ENCODE measurements around the gene BCR.
"Not testable (repeated sequence)": the region's sequence is repeated elsewhere in the genome, so short reads cannot be mapped to it uniquely, and the experiment has no call there.

The BCR gene

DNA sequence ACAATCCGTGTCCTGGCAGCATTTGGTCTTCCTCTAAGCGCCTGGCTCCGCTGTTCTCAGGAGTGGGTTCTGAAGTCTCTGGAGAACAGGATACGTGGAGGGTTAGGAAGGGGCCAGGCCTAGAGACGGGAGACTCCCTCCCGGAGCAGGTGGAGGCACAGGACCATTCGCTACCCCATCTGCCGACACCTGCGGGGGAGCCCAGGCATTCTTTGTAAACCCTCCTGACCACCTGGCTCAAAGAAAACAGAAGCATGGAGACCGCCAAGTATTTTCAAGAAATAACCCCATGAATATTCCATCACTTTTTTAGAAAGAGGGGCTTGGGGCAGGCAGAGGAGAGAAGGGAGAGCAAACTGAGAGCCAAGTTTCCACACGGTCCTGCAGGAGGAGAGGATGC is 136.3 kb downstream of the BCR start:
- DNase-seq (ENCODE audit: low read depth in 2 of 2), result not testable (repeated sequence)

DNA sequence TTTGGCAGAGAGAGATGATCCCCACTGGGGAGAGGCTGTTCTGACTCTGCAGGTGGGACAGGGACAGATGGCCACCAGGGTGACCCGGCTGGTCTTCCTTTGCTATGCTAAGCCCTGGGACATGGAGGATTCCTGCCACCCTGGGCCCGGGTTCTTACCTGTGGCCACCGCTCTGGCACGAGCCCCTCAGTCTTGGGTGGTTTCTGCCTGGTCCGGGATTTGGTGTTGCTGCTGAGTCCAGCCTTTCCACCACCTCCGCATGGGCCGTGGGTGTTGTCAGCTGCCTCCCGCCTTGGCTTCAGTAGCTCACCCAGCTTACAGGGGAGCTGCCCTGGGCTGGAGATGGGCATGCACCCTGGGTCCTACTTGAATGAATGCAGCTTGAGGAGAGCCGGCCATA is 138.0 kb downstream of the BCR start:
- DNase-seq (ENCODE audit: low read depth in 2 of 2), result not testable (repeated sequence)

DNA sequence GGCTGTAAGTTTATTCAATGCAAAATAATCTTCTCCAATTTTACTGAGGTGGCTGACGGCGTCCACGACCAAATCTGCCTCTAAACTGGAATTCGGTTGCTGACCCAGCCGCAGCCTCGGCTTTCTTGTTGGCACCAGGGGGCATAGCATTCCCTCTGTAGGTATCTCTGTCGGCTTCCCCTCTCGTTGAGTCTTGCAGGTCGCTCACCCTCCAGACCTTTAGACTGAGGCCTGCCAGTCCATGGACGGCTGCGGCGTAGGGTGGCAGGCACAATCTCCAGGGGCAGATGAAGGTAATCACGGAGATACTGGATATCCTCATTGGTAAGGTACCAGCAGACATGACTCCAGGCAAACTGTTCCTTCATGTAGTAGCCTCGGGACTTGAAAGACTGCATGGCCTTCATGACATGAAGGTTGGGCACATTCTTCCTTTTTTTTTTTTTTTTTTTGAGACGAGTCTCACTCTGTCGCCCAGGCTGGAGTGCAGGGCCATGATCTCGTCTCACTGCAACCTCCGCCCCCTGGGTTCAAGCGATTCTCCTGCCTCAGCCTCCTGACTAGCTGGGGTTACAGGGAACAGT is 142.3 kb downstream of the BCR start:
- not testable (repeated sequence) for DNase-seq (ENCODE audit: low read depth in 2 of 2)

DNA sequence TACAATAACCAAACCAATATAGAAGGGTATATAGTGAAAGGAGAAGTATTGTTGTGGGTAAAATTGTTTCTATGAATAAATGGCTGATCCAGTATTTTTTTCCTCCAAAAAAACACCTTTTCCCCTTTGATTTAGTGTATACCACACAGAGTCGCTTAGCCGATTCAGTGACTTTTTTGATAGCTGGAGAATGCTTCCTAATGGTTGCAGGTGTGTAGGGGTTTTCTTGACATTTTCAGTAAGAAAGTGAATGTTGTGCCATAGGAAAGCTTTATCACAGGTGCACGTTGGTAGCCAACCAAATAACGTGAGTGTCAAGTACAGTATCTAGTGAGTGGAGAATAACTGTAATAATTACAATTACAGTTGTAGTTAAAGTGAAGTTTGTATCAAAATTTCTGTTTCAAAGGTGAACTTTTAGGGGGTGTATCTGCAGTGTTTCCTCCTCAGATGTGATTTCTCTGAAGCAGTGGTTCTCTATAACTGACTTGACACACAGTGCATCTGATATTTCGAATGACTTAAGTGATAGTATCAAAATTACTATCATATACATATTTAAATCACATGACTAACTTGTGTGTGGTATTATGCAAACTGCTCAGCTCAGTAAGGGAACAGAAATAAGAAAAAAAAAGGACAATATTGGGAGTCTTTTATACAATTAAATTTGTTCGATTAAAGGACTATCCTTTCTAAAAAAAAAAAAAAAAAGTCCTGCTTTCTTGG is 143.8 kb downstream of the BCR start:
- DNase-seq (ENCODE audit: low read depth in 2 of 2), result not testable (repeated sequence)

DNA sequence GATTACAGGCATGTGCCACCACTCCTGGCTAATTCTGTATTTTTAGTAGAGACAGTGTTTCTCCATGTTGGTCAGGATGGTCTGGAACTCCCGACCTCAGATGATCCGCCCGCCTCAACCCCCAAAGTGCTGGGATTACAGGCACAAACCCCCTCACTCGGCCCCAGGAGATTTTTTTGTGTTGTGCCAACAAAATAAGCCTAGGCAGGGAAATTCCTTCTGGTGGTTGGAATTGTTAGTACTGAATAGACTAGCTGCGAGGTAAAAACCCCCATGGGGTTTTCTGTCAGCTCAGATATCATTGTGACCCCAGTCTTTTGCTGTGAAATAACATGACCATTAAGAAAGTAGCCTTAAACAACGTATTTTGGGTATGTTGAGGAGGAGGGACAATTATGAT is 144.9 kb downstream of the BCR start:
- no peak for DNase-seq (ENCODE audit: low read depth in 2 of 2)

DNA sequence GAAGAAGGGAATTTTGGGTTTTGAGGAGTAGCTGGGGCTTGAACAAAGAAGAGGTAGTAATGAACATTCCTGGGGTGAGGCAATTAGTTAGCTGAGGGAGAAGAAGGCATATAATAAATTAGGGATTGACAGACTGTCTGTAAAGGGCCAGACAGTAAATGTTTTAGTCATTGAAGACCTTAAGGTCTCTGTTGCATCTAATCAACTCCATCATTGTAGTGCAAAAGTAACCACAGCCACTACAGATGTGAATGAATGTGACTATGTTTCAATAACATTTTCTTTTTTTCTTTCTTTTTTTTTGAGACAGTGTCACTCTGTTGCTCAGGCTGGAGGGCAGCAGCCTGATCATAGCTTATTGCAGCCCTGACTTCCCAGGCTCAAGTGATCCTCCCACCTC is 153.5 kb downstream of the BCR start:
- not testable (repeated sequence) for DNase-seq (ENCODE audit: low read depth in 2 of 2)

DNA sequence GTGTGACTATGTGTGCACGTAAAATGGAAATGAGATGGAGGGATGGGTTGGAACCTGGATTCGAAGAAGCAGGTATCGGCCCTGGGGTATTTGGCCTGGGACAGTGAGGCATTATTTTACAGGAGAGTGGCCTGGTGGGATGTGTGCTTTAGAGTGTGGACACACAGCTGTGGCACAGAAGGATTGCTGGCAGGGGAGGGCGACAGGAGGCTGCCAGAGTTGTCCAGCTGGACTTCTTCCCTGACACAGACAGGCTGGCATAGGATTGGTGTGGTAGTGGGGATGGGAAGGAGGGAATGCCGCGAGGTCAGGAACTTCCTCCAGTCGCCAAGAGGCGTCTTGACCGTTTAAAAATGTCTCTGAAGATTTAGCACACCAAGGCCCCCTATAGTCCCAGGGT is 157.4 kb downstream of the BCR start:
- not testable (repeated sequence) for DNase-seq (ENCODE audit: low read depth in 2 of 2)

DNA sequence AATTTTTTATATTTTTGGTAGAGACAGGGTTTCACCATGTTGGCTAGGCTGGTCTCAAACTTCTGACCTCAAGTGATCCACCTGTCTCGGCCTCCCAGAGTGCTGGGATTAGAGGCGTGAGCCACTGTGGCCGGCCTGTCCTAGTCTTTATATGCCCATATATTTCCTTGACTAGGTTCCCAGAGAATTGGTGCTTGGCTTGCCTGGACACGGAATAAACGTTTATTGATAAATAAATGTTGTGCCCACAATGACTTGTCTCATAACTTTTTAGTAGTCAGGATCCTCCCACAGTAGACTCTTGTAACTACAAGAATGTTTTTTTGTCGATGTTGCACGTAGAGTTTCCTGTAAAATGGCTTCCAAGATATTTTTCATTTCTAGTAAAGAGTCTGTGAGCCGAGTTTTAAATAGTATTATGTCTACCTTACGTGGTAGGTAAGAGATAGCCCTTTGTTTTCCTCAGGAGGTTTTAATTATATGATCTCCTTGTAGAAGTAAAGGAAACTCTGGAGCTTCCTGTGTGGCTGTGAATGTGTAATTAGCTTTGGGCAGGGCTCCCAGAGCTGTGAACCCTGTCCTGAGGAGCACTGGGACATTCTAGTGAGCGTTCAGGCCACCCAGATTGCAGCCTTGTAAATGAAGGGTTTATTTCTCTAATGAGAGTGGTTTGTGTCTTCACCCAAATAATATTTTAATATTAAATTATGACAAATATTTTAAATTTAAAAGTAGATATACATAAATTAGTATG is 161.8 kb downstream of the BCR start:
- DNase-seq (ENCODE audit: low read depth in 2 of 2), result not testable (repeated sequence)

DNA sequence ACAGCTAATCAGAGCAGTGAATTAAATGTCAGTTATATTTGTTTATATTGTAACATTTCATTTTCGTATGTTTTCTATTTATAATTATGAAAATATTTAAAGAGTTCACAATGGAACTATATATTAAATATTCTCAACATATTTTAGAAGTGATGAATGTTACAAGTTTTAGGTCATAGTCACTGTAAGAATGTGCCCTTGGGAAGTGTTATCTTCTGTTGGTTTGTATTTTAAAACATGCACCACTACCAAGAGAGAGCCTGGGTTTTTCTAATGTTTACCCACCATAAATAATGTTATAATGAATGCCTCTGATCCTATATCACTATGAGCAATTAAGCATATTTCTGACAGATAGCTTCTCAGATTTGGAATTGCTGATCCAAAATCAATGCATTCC is 171.0 kb downstream of the BCR start:
- DNase-seq (ENCODE audit: low read depth in 2 of 2), result no peak

DNA sequence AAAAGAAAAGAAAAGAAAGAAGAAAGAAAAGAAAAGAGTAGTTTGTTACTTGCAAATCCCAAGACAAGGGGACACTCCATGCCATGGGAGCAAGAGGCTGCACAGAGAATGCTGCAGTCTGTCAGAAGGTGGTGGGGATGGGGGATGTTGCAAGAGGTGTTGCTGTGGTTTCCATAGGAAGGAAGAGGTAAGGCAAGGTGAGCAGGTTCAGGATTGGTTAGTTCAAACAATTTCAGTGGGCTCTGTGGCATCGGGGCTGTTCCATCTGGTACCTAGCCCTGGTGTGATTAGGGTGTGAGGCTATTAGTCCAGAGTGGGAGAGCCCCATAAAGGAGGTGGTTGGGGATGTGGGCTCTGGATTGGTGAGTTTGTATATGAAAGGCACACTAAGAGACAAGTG is 172.7 kb downstream of the BCR start:
- no peak for DNase-seq (ENCODE audit: low read depth in 2 of 2)

DNA sequence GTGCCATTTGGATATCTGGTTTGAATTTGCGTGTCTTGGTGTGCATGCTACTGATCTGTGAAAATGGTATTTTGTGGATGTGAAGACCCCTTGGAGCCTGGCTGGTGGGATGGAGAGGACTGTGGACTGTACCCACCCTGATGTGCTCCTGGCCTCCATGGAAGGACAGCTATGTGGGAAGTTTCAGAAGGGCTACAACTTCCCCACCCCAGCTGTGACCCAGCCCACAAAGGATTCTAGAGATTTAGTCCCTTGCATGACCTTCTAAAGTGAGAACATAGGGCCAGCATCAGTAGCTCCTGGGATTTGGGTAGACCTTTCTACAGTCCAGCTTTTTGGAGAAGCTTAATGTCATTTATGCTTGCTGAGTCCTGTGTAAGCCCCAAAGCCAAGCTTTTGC is 173.4 kb downstream of the BCR start:
- no peak for DNase-seq (ENCODE audit: low read depth in 2 of 2)

DNA sequence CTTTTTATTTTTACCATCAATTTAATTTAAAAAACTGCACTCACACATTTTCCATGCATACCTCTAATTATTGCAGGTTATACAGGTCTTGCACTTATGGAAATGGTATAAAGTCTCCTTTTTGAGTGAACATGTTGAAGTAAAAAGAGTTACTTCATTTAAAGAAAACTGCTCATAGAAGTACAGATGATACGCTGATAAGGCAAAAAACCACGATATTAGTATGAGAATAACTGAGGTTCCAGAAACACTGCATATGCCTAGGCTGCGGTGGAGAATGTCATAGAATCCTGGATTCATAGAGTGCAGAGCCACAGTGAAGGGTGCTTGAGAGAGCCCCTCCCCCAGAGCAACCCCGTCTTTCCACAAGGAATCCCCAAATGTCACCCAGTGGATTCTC is 175.8 kb downstream of the BCR start:
- no peak for DNase-seq (ENCODE audit: low read depth in 2 of 2)

DNA sequence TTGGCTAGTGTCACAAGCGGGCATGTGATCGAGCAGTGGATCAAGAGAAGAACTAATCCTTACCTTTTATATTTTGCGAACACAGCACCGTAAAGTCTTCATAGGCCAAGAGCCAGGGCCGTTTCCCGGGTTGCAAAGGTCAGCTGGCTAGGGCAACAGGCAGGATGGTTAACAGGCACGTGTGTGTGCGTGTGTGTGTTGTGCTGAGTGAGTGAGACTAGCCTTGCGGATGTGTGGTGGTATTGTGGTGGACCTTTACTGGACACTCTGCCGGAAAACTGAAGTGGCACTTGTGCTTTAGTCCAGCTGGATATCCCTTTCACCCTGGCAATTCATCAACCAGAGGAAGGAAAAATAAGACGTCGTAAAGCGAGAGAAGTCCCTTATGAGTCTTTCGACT is 176.7 kb downstream of the BCR start:
- DNase-seq (ENCODE audit: low read depth in 2 of 2), result no peak

DNA sequence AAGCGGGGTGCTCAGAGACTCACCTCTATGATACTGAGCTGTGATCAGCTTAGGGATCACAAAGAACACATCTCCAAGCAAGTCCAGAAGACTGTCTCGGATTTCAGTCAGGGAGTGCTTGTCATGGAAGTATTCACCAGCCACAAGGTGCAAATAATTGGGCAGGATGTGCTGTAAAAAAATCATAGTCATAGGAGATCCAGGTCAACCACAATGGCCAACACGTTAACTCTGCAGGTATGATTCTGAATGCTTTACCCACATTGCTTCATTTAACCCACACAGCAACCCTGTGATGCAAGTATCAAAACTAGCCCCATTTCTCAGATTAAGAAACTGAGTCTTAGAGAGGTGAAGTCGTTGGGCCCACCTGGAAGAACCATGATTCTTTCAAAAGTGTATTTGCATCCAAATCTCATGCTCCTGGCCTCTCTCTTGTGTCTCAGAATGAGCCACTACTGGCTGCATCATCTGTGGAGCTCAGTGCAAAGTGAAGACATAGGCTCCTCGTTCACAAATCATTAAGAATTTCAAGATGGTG is 179.3 kb downstream of the BCR start:
- no peak for DNase-seq (ENCODE audit: low read depth in 2 of 2)

DNA sequence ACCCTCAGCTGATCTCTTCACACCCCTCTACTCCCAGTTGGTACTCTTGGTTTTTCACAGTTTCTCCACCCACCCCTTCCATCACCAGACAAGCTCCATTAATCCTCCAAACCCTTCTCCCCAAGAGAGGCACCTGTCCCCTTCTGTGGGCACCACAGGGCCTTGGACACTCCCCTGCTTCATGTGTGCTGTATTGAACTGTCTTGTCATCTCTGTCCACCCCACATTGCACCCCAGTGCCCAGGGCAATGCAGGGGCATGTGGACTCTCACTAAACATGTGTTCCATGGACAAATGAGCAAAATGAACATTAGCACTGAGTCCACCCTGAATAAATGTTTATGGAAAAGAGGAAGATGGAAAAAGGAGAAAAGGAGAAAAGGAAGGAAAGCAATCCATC is 181.4 kb downstream of the BCR start:
- DNase-seq (ENCODE audit: low read depth in 2 of 2), result no peak

DNA sequence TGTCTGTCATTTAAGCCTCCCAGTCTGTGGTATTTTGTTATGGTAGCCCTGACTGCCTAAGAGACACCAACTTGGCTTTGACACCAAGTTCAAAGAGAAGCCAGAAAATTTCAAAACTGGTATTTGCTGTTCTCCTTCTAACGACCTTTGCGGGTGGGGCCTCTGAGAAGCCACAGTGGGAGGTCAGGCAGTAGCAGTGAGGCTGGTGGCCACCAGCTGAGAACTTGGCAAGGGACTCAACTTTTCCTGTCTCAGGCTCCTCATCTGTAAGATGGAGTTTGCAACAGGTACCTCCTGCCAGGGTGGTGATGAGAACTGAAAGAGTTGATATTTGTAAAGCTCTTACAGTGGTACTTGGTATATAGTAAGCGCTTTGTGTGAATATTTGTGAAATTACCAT is 183.4 kb downstream of the BCR start:
- DNase-seq (ENCODE audit: low read depth in 2 of 2), result no peak

DNA sequence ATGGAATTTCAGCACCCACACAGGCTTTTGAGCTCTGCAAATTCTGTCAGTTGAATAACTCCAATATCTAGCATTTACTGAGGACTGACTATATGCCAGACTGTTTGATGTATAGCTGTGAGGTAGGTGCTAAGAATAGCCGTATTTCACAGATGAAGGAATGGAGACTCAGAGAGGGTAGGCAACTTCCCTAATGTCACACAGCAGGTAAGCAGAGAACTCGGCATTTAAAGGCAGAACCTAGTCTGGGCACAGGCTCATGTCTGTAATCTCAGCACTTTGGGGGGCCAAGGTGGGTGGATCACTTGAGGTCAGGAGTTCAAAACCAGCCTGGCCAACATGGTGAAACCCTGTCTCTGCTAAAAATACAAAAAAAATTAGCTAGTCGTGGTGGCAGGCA is 184.1 kb downstream of the BCR start:
- no peak for DNase-seq (ENCODE audit: low read depth in 2 of 2)

DNA sequence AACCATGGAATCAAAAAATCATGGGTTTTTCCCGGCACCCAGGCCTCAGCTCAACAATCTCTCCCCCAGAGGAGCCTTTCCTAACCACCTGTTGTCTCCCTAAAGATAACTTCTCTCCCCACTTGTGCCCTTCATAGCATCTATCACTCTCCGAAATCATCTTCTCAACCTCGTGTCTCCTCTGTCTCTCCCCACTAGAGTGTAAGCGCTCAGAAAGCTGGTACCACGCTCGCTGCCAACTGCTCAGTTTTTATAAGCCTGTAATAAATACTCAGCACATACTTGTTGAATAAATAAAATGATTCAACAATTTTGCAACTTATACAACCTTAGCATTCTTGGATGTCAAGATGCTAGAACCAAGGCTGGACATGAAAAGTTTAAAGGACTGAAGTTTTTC is 185.2 kb downstream of the BCR start:
- no peak for DNase-seq (ENCODE audit: low read depth in 2 of 2)

DNA sequence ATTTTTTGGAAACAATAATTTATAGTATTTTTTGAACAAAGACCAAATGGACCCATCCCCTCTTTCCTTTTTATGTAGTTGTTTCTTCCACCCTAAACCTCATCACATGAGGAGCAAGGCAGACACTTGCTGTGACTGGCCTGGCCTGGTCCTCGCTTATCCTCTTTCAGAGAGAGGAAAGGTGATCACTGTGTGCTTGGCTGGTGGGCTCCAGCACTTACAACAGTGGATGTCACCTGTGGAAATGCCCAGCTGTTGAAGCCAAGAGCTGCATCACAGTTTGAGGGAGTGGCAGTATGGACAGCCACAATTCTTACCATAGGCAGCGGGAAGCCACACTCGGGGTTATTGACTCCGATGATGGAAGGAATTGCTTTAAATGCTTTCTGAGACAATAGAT is 185.7 kb downstream of the BCR start:
- DNase-seq (ENCODE audit: low read depth in 2 of 2), result no peak

DNA sequence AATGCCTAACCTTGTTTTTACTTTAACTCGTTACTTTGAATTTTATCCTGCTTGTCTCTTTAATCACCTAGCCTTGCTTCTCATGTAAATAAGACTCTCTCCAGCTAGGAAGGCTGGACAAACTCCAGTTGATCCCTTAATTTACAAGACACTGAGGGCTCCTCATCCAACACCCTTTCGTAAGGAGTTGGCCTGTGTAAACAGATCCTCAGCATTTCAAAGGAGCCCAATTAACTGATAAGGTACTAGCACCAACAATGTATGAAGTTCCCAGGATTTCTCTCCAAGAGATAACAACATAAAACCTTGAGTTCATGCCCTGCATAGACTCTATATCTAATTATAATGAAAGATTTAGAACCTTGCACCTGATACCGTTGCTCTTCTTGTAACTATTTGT is 186.9 kb downstream of the BCR start:
- DNase-seq (ENCODE audit: low read depth in 2 of 2), result not testable (repeated sequence)
